ENCODE measurements around the gene VPS35L.

VPS35L gene

GRCh38 chr16:19748389-19749168 is 193.1 kb downstream of the VPS35L start:
- DNase-seq (ENCODE audit: low spot score) = no peak

GRCh38 chr16:19749571-19750080 is 194.1 kb downstream of the VPS35L start:
- no peak for DNase-seq (ENCODE audit: low spot score)
